Measurements from ENCODE around the gene TREML4. TPM values are rescaled to one million over a fixed set of nuclear protein-coding genes. Genes with fewer than 3 reads are reported as not detected.

Gene TREML4
- total and polyA plus RNA-seq, 9 of the 15 experiments (the other 6 are each of a cell fraction or from before 2014, with no cell fraction given): not detected

DNA sequence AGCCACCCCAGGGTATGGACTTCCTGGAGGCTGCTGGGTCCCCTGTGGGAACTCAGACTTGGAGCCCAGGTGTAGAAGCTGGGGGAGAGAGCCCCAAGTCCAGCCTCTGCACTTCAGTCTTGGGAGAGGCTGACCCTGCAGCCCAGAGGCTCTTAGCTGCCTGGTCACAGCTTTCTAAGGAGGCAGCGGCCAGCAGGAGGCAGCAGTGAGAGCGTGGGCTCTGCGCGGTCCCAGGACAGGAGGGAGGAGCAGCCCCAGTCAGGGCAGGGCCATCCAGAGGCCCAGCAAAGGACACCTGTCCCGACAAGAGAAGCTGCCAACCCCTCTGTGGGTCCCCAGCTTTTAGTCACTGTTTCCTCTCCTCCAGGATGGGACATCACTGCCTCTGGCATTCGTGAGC lies 36.6 kb upstream of the TREML4 start:
- WGBS (ENCODE audit: insufficient coverage, low coverage, missing lambda C conversion rate): 6% methylated on average over 6 of the region's 6 CpGs
- Histone ChIP-seq H3K4me1 (replicated peaks in 1 of 2; ENCODE audit: control insufficient read depth in 2 of 2, insufficient read depth in 2 of 2, low read length in 2 of 2) (no peaks in the 10 kb centered on the region), H3K36me3 (ENCODE audit: control insufficient read depth, insufficient read depth, low read length) (no peaks in the 10 kb centered on the region), H3K9me1 (ENCODE audit: control insufficient read depth, insufficient read depth, low read length) (no peaks in the 10 kb centered on the region), H3K27ac (ENCODE audit: extremely low read depth, low read depth, low read length) (no peak overlapping the region), H3K79me2 (ENCODE audit: control insufficient read depth, insufficient read depth, low read length) (no peaks in the 10 kb centered on the region), H2AFZ (ENCODE audit: low read depth, low read length) (no peak overlapping the region), H4K20me1 (replicated peaks; ENCODE audit: control insufficient read depth, insufficient read depth, low read length) (no peaks in the 10 kb centered on the region), H3K4me3 (no peak overlapping the region), H3K27me3 (ENCODE audit: control insufficient read depth in 2 of 2, insufficient read depth in 2 of 2, low read length in 2 of 2) (0 out of 5 replicates have a peak, but pooled peaks cover 0 to 8% of the 10 kb centered on the region in 2 experiments), H3K9ac (ENCODE audit: insufficient read depth in 1 of 2, low read depth in 2 of 2, low read length in 2 of 2) (no peak overlapping the region), H3K9me3 (replicated peaks; ENCODE audit: control insufficient read depth, insufficient read depth, low read depth, low read length) (no peaks in the 10 kb centered on the region), H3K4me2 (ENCODE audit: insufficient read depth, low read length) (no peak overlapping the region; the same call in 1 of the 2 replicates)
- CTCF ChIA-PET (ENCODE audit: low intra/inter-chr PET ratio): interaction anchor here (0.6 kb wide), 1 partner anchor 11 kb away, joined by 4 read pairs; no protein-coding TSS in a partner anchor
- in situ Hi-C loops (cut with MboI): no loop called here
- peak; percentile 94 for ATAC-seq
- intact Hi-C loops (cut with micrococcal nuclease): loop anchor here (5.0 kb wide), 1 partner anchor 126 kb away; no protein-coding TSS in a partner anchor
- POLR2A ChIA-PET: interaction anchor here (0.7 to 1.4 kb wide), 3 partner anchors 16 to 1123 kb away, joined by 3 to 4 read pairs (median 3); no protein-coding TSS in a partner anchor
- DNase-seq (ENCODE audit: extremely low read depth in 1 of 4, low spot score in 3 of 4): peak; percentile 62 to 76 (median 66)
- peak; percentile 67 for FAIRE-seq
- no TSS peak for BruUV-seq (replicated peaks)
- peak; percentile 33; the same call in 1 of the 2 replicates for TF ChIP-seq SMC3 (conservative IDR thresholded peaks at IDR 0.05; ENCODE audit: insufficient read depth, low read depth, low read length)
- TF ChIP-seq, protein P1, sequence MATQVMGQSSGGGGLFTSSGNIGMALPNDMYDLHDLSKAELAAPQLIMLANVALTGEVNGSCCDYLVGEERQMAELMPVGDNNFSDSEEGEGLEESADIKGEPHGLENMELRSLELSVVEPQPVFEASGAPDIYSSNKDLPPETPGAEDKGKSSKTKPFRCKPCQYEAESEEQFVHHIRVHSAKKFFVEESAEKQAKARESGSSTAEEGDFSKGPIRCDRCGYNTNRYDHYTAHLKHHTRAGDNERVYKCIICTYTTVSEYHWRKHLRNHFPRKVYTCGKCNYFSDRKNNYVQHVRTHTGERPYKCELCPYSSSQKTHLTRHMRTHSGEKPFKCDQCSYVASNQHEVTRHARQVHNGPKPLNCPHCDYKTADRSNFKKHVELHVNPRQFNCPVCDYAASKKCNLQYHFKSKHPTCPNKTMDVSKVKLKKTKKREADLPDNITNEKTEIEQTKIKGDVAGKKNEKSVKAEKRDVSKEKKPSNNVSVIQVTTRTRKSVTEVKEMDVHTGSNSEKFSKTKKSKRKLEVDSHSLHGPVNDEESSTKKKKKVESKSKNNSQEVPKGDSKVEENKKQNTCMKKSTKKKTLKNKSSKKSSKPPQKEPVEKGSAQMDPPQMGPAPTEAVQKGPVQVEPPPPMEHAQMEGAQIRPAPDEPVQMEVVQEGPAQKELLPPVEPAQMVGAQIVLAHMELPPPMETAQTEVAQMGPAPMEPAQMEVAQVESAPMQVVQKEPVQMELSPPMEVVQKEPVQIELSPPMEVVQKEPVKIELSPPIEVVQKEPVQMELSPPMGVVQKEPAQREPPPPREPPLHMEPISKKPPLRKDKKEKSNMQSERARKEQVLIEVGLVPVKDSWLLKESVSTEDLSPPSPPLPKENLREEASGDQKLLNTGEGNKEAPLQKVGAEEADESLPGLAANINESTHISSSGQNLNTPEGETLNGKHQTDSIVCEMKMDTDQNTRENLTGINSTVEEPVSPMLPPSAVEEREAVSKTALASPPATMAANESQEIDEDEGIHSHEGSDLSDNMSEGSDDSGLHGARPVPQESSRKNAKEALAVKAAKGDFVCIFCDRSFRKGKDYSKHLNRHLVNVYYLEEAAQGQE (IDR thresholded peaks at IDR 0.05; ENCODE audit: borderline replicate concordance): peak; percentile 24; the same call in 1 of the 2 replicates
- TF ChIP-seq, protein P1 (CRISPR knock-in tag; IDR thresholded peaks at IDR 0.05; ENCODE audit: low read depth): no peak
- no peak for TF ChIP-seq ZNF121 (CRISPR knock-in tag; conservative IDR thresholded peaks at IDR 0.05)
- no peak for TF ChIP-seq PURB (CRISPR knock-in tag; IDR thresholded peaks at IDR 0.05; ENCODE audit: low read depth)
- TF ChIP-seq, protein P2, sequence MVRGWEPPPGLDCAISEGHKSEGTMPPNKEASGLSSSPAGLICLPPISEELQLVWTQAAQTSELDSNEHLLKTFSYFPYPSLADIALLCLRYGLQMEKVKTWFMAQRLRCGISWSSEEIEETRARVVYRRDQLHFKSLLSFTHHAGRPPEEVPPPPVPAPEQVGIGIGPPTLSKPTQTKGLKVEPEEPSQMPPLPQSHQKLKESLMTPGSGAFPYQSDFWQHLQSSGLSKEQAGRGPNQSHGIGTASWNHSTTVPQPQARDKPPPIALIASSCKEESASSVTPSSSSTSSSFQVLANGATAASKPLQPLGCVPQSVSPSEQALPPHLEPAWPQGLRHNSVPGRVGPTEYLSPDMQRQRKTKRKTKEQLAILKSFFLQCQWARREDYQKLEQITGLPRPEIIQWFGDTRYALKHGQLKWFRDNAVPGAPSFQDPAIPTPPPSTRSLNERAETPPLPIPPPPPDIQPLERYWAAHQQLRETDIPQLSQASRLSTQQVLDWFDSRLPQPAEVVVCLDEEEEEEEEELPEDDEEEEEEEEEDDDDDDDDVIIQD (CRISPR knock-in tag; IDR thresholded peaks at IDR 0.05): no peak
- no peak for TF ChIP-seq SRSF9 (IDR thresholded peaks at IDR 0.05; ENCODE audit: borderline replicate concordance, low read depth, low read length)
- TF ChIP-seq TAF1 (IDR thresholded peaks at IDR 0.05; ENCODE audit: control insufficient read depth, extremely low read depth, insufficient read depth, low read length, severe bottlenecking): no peak
